SK-N-SH (cell line): ENCODE data around the gene WDR87. TPM values are rescaled to one million over a fixed set of nuclear protein-coding genes. Genes with fewer than 3 reads are reported as not detected.

ENCODE experiments used
- CTCF ChIA-PET: fragments of 300-600, 350-600 bp; formaldehyde crosslinking; extraction: SDS; loops from one replicate; lab custom pipeline; 2021; lab: Yijun Ruan, JAX
- POLR2A ChIA-PET: fragments of 350-600 bp; sonication (Branson Sonifier 250); formaldehyde crosslinking; extraction: SDS; loops from one replicate; lab custom pipeline; 2020; ENCODE audit warnings: antibody characterized with exemption, inconsistent platforms; lab: Yijun Ruan, JAX
- DNase-seq: peaks from one replicate; pipeline ENCODE4 v3.0.0; 2012
- H2AFZ ChIP-seq: fragments of 200-600 bp; sonication (generic); 2 replicates; pipeline ENCODE4 v1.8.1; 2016; ENCODE audit warnings: antibody characterized with exemption, mild to moderate bottlenecking, low read depth
- H3F3A ChIP-seq: fragments of 200-600 bp; sonication (generic); replicated peaks from 2 replicates; pipeline ENCODE3; 2016; ENCODE audit warnings: antibody characterized with exemption, mild to moderate bottlenecking; ENCODE audit not compliant: insufficient read depth
- H3K27ac ChIP-seq, 2 experiments: fragments of 200-500 bp in 1 of 2; fragments of 200-600 bp in 1 of 2; sonication (Bioruptor generic) in 1 of 2; sonication (generic), shearing (Covaris generic) in 1 of 2; 2 replicates each; pipeline versions ENCODE4 v1.5.1 to v1.6.1; 2014 to 2016; ENCODE audit warnings: low read depth in 2 of 2, inconsistent platforms in 1 of 2, low read length in 1 of 2, mild to moderate bottlenecking in 1 of 2, mixed read lengths in 1 of 2
- H3K27me3 ChIP-seq: fragments of 200-600 bp; sonication (generic), shearing (Covaris generic); 2 replicates; pipeline ENCODE4 v1.6.1; 2016; ENCODE audit warnings: mixed run types; ENCODE audit not compliant: insufficient read depth
- H3K36me3 ChIP-seq, 2 experiments: fragments of 200-500 bp in 1 of 2; fragments of 200-600 bp in 1 of 2; sonication (Bioruptor generic) in 1 of 2; sonication (generic) in 1 of 2; replicated peaks in 1 of 2; 2 replicates each; pipeline versions ENCODE3 to v1.5.1; 2014 to 2016; ENCODE audit warnings: low read length in 1 of 2, mild to moderate bottlenecking in 1 of 2; ENCODE audit not compliant: insufficient read depth in 2 of 2, control insufficient read depth in 1 of 2
- H3K4me1 ChIP-seq, 2 experiments: fragments of 200-500 bp in 1 of 2; fragments of 200-600 bp in 1 of 2; sonication (Bioruptor generic) in 1 of 2; sonication (generic), shearing (Covaris generic) in 1 of 2; 2 replicates each; pipeline versions ENCODE4 v1.5.1 to v1.6.1; 2014 to 2016; ENCODE audit warnings: low read depth in 1 of 2, low read length in 1 of 2, mixed run types in 1 of 2; ENCODE audit not compliant: insufficient read depth in 2 of 2, control insufficient read depth in 1 of 2
- H3K4me2 ChIP-seq: fragments of 200-600 bp; sonication (generic), shearing (Covaris generic); 2 replicates; pipeline ENCODE4 v1.6.1; 2017; ENCODE audit warnings: mixed run types
- H3K4me3 ChIP-seq, 2 experiments: fragments of 200-500 bp in 1 of 2; fragments of 200-600 bp in 1 of 2; sonication (Bioruptor generic) in 1 of 2; sonication (generic), shearing (Covaris generic) in 1 of 2; 2 replicates each; pipeline versions ENCODE4 v1.5.1 to v1.8.1; 2014 to 2016; ENCODE audit warnings: low read depth in 2 of 2, inconsistent platforms in 1 of 2, low read length in 1 of 2, mild to moderate bottlenecking in 1 of 2, mixed read lengths in 1 of 2, moderate library complexity in 1 of 2
- H3K79me2 ChIP-seq: fragments of 200-600 bp; sonication (generic); 2 replicates; pipeline ENCODE4 v1.8.1; 2017; ENCODE audit warnings: mild to moderate bottlenecking; ENCODE audit not compliant: insufficient read depth
- H3K9ac ChIP-seq: fragments of 200-600 bp; sonication (generic); 2 replicates; pipeline ENCODE4 v1.6.1; 2017; ENCODE audit warnings: mixed run types
- H3K9me2 ChIP-seq: fragments of 200-600 bp; sonication (generic); 2 replicates; pipeline ENCODE4 v1.6.1; 2017; ENCODE audit warnings: mixed run types
- H3K9me3 ChIP-seq: fragments of 200-600 bp; sonication (generic); 2 replicates; pipeline ENCODE4 v1.6.1; 2017; ENCODE audit warnings: mixed run types, mild to moderate bottlenecking, moderate library complexity
- H4K20me1 ChIP-seq: fragments of 200-600 bp; sonication (generic); 2 replicates; pipeline ENCODE4 v1.6.1; 2017; ENCODE audit warnings: mild to moderate bottlenecking, mixed run types; ENCODE audit not compliant: insufficient read depth
- FOSL2 ChIP-seq: IDR thresholded peaks from 2 replicates; pipeline ENCODE4 v1.4.0; 2012; ENCODE audit warnings: low read depth, mild to moderate bottlenecking, moderate library complexity, borderline replicate concordance
- FOXM1 ChIP-seq: IDR thresholded peaks from 2 replicates; pipeline ENCODE4 v1.4.0; 2012; ENCODE audit warnings: low read depth, mild to moderate bottlenecking
- GABPA ChIP-seq: IDR thresholded peaks from 2 replicates; pipeline ENCODE4 v1.4.0; 2012; ENCODE audit warnings: low read depth, mild to moderate bottlenecking
- MEF2A ChIP-seq: IDR thresholded peaks from 2 replicates; pipeline ENCODE4 v1.4.0; 2012; ENCODE audit warnings: low read depth, borderline replicate concordance
- MXI1 ChIP-seq: IDR thresholded peaks from 2 replicates; pipeline ENCODE4 v1.6.1; 2012; ENCODE audit warnings: mild to moderate bottlenecking, low read depth, low read length, improper control_type of control experiment
- NFIC ChIP-seq: IDR thresholded peaks from 2 replicates; pipeline ENCODE4 v1.4.0; 2012; ENCODE audit warnings: borderline replicate concordance
- POLR2AphosphoS5 ChIP-seq: IDR thresholded peaks from 2 replicates; pipeline ENCODE4 v1.6.1; 2012; ENCODE audit warnings: low read depth, low read length
- RAD21 ChIP-seq: IDR thresholded peaks from 2 replicates; pipeline ENCODE4 v1.6.1; 2012; ENCODE audit warnings: mild to moderate bottlenecking, low read length
- RCOR1 ChIP-seq: fragments of 150-350 bp; IDR thresholded peaks from 2 replicates; pipeline ENCODE4 v1.6.1; 2017; ENCODE audit warnings: antibody characterized with exemption, low read length
- RFX5 ChIP-seq: IDR thresholded peaks from 2 replicates; pipeline ENCODE4 v1.6.1; 2012; ENCODE audit warnings: mild to moderate bottlenecking, improper control_type of control experiment, low read length
- USF2 ChIP-seq: fragments of 150-350 bp; IDR thresholded peaks from 2 replicates; pipeline ENCODE4 v1.6.1; 2017; ENCODE audit warnings: antibody characterized with exemption, low read length, low read depth, borderline replicate concordance
- ZBTB33 ChIP-seq: IDR thresholded peaks from 2 replicates; pipeline ENCODE4 v1.4.0; 2012; ENCODE audit warnings: low read depth, borderline replicate concordance
- WGBS: methylation state at CpG from one replicate; pipeline ENCODE4 v1.1.6; 2017; ENCODE audit warnings: low lambda C conversion rate; 5-methylcytosine and 5-hydroxymethylcytosine counted together
- polyA plus RNA-seq, 3 experiments: library from polyadenylated mRNA; depleted of rRNA; stranded (reverse); fragments of >200 nt; gene quantifications; 2 replicates each; pipeline ENCODE4 v1.2.3, GENCODE V29; 2012
- TF ChIP-seq, protein P1 (sequence below): IDR thresholded peaks from 2 replicates; pipeline ENCODE4 v1.4.0; 2012; ENCODE audit warnings: low read depth
- TF ChIP-seq, protein P2 (sequence below): fragments of 150-350 bp; IDR thresholded peaks from 2 replicates; pipeline ENCODE4 v1.6.1; 2016; ENCODE audit warnings: mild to moderate bottlenecking, low read depth, low read length

The WDR87 gene
- polyA plus RNA-seq, 1 of the 3 experiments (the other 2 are of a cell fraction): not detected

GRCh38 chr19:37920591-37921450 is 14.4 kb upstream of the WDR87 start:
- Histone ChIP-seq H3K9me2 (no peaks in the 10 kb centered on the region), H3K4me2 (no peak overlapping the region), H3K79me2 (peaks cover 100% of the 10 kb centered on the region), H2AFZ (no peak overlapping the region), H3F3A (no peaks in the 10 kb centered on the region), H4K20me1 (peaks cover 8% of the 10 kb centered on the region; the same call in 1 of the 2 replicates), H3K4me3 (no peak overlapping the region), H3K4me1 (no peaks in the 10 kb centered on the region), H3K36me3 (peaks cover 0 to 20% of the 10 kb centered on the region in 2 experiments), H3K27ac (no peak overlapping the region), H3K9ac (no peak overlapping the region), H3K9me3 (no peaks in the 10 kb centered on the region), H3K27me3 (no peaks in the 10 kb centered on the region)
- DNase-seq: no peak
- ChIA-PET CTCF (interaction anchor here (0.7 to 2.2 kb wide), 3 partner anchors 13 to 144 kb away, joined by 3 to 8 read pairs (median 3); no protein-coding TSS in a partner anchor), POLR2A (interaction anchor here (0.6 kb wide), 1 partner anchor 12 kb away, joined by 3 read pairs; no protein-coding TSS in a partner anchor)
- no peak for TF ChIP-seq RAD21
- no peak for TF ChIP-seq RFX5
- TF ChIP-seq, protein P1, sequence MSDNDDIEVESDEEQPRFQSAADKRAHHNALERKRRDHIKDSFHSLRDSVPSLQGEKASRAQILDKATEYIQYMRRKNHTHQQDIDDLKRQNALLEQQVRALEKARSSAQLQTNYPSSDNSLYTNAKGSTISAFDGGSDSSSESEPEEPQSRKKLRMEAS: no peak
- no peak for TF ChIP-seq NFIC
- TF ChIP-seq POLR2AphosphoS5: no peak
- TF ChIP-seq GABPA: no peak
- no peak for TF ChIP-seq RCOR1
- 94% methylated on average over 23 of the region's 23 CpGs for WGBS

GRCh38 chr19:37914908-37915307 is 8.5 kb upstream of the WDR87 start:
- Histone ChIP-seq H3K27ac (no peak overlapping the region), H3K4me1 (no peaks in the 10 kb centered on the region), H3K27me3 (no peaks in the 10 kb centered on the region), H3K9me3 (no peaks in the 10 kb centered on the region), H3K36me3 (peaks cover 0 to 7% of the 10 kb centered on the region in 2 experiments), H3K9me2 (no peaks in the 10 kb centered on the region), H4K20me1 (peaks cover 8% of the 10 kb centered on the region; the same call in 1 of the 2 replicates), H3K79me2 (peaks cover 100% of the 10 kb centered on the region), H2AFZ (no peak overlapping the region), H3K9ac (no peak overlapping the region), H3F3A (no peaks in the 10 kb centered on the region), H3K4me2 (no peak overlapping the region), H3K4me3 (no peak overlapping the region)
- ChIA-PET CTCF (interaction anchor here (1.5 kb wide), 1 partner anchor 73 kb away, joined by 3 read pairs; no protein-coding TSS in a partner anchor), POLR2A (no interaction called here)
- WGBS: 96% methylated on average over 2 of the region's 2 CpGs
- no peak for DNase-seq
- TF ChIP-seq, protein P2, sequence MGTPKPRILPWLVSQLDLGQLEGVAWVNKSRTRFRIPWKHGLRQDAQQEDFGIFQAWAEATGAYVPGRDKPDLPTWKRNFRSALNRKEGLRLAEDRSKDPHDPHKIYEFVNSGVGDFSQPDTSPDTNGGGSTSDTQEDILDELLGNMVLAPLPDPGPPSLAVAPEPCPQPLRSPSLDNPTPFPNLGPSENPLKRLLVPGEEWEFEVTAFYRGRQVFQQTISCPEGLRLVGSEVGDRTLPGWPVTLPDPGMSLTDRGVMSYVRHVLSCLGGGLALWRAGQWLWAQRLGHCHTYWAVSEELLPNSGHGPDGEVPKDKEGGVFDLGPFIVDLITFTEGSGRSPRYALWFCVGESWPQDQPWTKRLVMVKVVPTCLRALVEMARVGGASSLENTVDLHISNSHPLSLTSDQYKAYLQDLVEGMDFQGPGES: no peak
- no peak for TF ChIP-seq ZBTB33
- no peak for TF ChIP-seq FOSL2
- no peak for TF ChIP-seq MEF2A
- TF ChIP-seq NFIC: no peak
- TF ChIP-seq FOXM1: no peak
- TF ChIP-seq USF2: no peak
- no peak for TF ChIP-seq MXI1
